ENCODE results near the gene RRP8.

DNA sequence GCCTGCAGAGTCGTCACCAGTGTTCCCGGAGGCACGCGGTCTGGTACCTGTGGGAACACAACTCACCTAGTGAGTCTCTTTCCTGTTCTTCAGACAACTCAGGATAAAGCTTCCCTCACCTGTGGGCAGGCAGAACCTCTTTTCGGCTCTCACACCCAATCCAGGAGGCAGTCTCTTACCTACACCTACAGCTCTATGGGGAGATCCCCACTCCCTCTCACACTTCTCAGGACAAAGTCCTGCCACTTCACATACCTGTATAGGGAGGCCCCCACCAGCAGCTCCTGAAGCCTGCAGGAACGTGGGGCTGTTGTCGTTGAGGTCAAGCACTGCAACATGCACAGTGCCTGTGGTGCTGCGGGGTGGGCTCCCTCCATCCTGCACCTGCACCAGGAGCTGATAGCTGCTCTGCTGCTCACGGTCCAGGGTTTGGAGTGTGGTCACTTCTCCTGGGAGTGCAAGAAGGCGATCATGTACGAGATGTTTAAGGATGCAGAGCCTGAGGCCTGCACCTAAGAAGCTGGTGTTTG, 28.0 kb upstream of the RRP8 start:
- TF ChIP-seq, protein P1, sequence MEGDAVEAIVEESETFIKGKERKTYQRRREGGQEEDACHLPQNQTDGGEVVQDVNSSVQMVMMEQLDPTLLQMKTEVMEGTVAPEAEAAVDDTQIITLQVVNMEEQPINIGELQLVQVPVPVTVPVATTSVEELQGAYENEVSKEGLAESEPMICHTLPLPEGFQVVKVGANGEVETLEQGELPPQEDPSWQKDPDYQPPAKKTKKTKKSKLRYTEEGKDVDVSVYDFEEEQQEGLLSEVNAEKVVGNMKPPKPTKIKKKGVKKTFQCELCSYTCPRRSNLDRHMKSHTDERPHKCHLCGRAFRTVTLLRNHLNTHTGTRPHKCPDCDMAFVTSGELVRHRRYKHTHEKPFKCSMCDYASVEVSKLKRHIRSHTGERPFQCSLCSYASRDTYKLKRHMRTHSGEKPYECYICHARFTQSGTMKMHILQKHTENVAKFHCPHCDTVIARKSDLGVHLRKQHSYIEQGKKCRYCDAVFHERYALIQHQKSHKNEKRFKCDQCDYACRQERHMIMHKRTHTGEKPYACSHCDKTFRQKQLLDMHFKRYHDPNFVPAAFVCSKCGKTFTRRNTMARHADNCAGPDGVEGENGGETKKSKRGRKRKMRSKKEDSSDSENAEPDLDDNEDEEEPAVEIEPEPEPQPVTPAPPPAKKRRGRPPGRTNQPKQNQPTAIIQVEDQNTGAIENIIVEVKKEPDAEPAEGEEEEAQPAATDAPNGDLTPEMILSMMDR (IDR thresholded peaks at IDR 0.05; ENCODE audit: insufficient read depth, low read length), result no peak
- TF ChIP-seq GABPA (IDR thresholded peaks at IDR 0.05; ENCODE audit: low read depth) (no peak), POLR2AphosphoS5 (IDR thresholded peaks at IDR 0.05; ENCODE audit: low read depth) (no peak), SPI1 (IDR thresholded peaks at IDR 0.05; ENCODE audit: borderline replicate concordance, low read depth) (no peak)
- TF ChIP-seq, protein P2, sequence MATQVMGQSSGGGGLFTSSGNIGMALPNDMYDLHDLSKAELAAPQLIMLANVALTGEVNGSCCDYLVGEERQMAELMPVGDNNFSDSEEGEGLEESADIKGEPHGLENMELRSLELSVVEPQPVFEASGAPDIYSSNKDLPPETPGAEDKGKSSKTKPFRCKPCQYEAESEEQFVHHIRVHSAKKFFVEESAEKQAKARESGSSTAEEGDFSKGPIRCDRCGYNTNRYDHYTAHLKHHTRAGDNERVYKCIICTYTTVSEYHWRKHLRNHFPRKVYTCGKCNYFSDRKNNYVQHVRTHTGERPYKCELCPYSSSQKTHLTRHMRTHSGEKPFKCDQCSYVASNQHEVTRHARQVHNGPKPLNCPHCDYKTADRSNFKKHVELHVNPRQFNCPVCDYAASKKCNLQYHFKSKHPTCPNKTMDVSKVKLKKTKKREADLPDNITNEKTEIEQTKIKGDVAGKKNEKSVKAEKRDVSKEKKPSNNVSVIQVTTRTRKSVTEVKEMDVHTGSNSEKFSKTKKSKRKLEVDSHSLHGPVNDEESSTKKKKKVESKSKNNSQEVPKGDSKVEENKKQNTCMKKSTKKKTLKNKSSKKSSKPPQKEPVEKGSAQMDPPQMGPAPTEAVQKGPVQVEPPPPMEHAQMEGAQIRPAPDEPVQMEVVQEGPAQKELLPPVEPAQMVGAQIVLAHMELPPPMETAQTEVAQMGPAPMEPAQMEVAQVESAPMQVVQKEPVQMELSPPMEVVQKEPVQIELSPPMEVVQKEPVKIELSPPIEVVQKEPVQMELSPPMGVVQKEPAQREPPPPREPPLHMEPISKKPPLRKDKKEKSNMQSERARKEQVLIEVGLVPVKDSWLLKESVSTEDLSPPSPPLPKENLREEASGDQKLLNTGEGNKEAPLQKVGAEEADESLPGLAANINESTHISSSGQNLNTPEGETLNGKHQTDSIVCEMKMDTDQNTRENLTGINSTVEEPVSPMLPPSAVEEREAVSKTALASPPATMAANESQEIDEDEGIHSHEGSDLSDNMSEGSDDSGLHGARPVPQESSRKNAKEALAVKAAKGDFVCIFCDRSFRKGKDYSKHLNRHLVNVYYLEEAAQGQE (IDR thresholded peaks at IDR 0.05; ENCODE audit: insufficient replicate concordance, low read depth), result no peak

Measured in HL-60 (cell line).